SH-SY5Y (cell line): ENCODE data around the gene PARP9.

Experiments used
- GATA2 ChIP-seq: IDR thresholded peaks from 2 replicates; pipeline ENCODE4 v1.6.1; 2011; ENCODE audit warnings: mild to moderate bottlenecking, low read depth, low read length
- GATA3 ChIP-seq: IDR thresholded peaks from 2 replicates; pipeline ENCODE4 v1.6.1; 2011; ENCODE audit warnings: low read depth, mild to moderate bottlenecking, low read length, moderate library complexity

DNA sequence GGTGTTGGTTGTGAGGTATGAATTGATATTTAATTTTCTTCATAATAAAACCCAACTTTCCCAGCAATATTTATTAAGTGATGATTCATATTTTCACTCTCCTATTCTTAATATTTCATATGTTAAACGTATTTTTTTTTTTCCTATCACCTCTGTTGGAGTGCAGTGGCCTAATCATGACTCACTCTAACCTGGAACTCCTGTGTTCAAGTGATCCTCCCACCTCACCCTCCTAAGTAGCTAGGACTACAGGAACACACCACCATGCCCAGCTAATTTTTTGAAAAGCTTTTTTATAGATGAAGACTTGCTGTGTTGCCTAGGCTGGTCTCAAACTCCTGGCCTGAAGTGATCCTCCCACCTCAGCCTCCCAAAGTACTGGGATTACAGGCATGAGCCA is 22.0 kb upstream of the PARP9 start:
- no peak for TF ChIP-seq GATA2
- no peak for TF ChIP-seq GATA3
